GM10266 (cell line): ENCODE results near the gene STK39.

Experiments used
- DNase-seq: peaks from one replicate; pipeline ENCODE4 v3.0.0; 2012; ENCODE audit errors: extremely low spot score
- CTCF ChIP-seq: IDR thresholded peaks from 2 replicates; pipeline ENCODE4 v1.5.1; 2012; ENCODE audit warnings: mild to moderate bottlenecking, low read depth; ENCODE audit not compliant: control insufficient read depth, insufficient read depth; ENCODE audit errors: missing control alignments

STK39 gene

DNA sequence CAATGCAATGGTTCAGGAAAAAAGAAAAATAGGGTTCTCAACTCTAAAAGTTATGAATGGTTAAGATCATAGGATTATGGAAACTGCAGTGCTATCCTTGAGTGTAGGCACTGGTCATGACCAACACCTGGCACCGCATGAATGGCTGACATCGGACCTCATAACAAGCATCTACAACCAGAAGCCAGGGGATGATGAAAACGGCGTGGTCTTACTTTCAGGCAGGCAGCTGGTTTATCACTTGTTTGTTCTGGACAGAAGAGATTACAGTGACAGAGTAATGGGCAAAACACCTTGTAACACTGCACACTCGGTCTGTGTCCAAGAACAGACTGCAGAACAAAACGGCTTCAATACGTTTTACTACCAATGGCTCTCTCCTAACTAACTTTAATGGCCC is 132.8 kb downstream of the STK39 start:
- no peak for DNase-seq
- TF ChIP-seq CTCF = no peak

- no peak for DNase-seq
- no peak for TF ChIP-seq CTCF
Measured at GRCh38 chr2:168114040-168114439, 133.4 kb downstream of the STK39 start.

DNA sequence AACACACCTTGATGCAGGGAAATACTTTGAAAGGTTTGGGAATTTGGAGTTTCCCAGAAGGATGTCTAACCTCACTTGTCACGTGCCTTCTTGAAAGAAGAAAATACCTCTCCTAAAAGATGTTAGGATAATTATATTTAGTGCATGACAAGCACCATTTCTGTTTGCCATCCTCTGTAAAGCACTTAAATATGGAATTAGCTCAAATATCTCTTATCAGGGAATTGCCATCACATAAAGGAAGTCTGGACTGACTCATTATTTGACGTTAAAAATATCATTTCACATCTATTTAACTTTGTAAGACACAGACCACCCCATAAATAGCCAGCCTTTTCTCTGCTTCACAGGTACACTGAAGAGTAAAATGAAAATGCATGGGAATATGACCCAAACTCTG is 140.1 kb downstream of the STK39 start:
- no peak for TF ChIP-seq CTCF
- no peak for DNase-seq

DNA sequence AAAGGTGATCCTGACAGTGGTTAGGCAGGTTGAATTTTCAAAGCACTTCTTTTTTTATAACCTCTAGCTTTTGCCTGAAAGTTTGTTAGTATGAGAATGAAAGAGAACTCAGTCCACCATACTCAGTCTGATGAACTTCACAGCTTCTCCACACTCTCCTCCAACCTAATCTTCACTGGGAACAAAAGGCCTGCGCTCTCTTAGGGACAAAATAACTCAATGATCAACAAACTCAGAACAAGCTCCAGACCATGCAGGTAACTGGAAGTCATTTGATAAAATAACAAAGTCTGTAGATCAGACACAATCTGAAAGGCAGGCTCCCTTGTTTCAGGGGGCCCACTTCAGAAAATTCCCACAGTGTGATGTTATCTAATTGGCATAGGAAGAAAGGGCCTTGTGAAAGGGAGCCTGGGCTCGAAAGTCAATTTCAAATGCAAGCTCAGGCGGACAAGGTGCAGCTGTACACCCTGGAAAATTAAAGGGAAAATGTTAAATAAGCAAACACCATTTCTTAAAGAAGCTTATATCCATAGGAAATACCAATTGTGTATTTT is 142.2 kb downstream of the STK39 start:
- DNase-seq = no peak
- TF ChIP-seq CTCF = no peak

- no peak for DNase-seq
- TF ChIP-seq CTCF = no peak
Measured at GRCh38 chr2:168097431-168097830, 150.0 kb downstream of the STK39 start.

DNA sequence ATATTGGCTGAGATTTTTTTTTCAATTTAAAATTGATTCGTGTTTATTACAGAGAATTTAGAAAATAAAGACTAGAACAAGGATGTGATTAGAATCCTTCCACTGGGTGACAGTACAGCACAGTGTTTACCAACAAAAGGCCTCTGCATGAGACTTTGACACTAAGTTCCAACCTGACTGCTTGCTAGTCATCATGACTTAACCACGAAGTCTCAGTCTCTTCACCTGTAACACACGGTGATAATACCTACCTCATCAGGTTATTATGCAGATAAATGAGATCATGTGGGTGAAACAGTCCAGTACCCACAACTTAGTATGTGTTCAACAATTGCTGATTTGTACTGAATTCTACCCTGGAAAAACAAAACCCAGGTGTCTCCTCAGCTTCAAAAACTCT is 151.2 kb downstream of the STK39 start:
- no peak for TF ChIP-seq CTCF
- no peak for DNase-seq

DNA sequence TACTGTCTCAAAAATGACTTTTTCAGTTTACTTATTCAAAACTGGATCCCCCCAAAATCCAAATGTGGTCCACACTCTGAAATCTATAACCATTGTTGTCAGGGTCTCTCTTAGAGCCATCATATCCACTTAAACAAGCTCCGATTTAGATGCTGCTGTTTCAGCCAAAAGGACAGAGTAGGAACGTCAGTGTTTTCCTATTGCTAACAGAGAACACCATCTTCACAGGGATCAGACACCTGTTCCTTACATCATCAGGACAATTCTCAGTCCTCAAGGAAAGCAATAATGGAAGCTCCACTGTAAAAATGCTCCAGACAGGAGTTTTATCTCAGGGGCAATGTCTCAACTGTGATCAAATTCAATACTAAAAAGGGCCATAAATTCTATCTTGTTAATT is 155.4 kb downstream of the STK39 start:
- no peak for DNase-seq
- TF ChIP-seq CTCF = no peak
